OCI-LY1 (cell line): ENCODE data around the gene SLC4A5.
A peak's percentile ranks its signal among the peaks of the same experiment; 100 is the strongest.

Experiments used
- H2AFZ ChIP-seq: fragments of 200-600 bp; sonication (generic), shearing (Covaris generic); 2 replicates; pipeline ENCODE4 v1.6.0; 2014; ENCODE audit warnings: antibody characterized with exemption, mild to moderate bottlenecking, low read length
- H3F3A ChIP-seq: fragments of 200-600 bp; sonication (generic), shearing (Covaris generic); 2 replicates; pipeline ENCODE4 v1.6.0; 2014; ENCODE audit warnings: mild to moderate bottlenecking, antibody characterized with exemption, low read length, moderate library complexity; ENCODE audit not compliant: insufficient read depth
- H3K27ac ChIP-seq: fragments of 200-600 bp; sonication (generic); 2 replicates; pipeline ENCODE4 v1.5.1; 2014; ENCODE audit warnings: low read length, mixed run types, mild to moderate bottlenecking, low read depth; ENCODE audit not compliant: poor library complexity, severe bottlenecking
- H3K27me3 ChIP-seq: fragments of 200-600 bp; sonication (generic); 2 replicates; pipeline ENCODE4 v1.6.0; 2014; ENCODE audit warnings: antibody characterized with exemption, mild to moderate bottlenecking, low read length, moderate library complexity; ENCODE audit not compliant: insufficient read depth
- H3K36me3 ChIP-seq: fragments of 200-600 bp; sonication (generic); 2 replicates; pipeline ENCODE4 v1.6.1; 2014; ENCODE audit warnings: mild to moderate bottlenecking, antibody characterized with exemption, low read length, moderate library complexity, mixed read lengths; ENCODE audit not compliant: insufficient read depth
- H3K4me1 ChIP-seq: fragments of 200-600 bp; sonication (generic); 2 replicates; pipeline ENCODE4 v1.5.1; 2014; ENCODE audit warnings: mild to moderate bottlenecking, low read length, moderate library complexity; ENCODE audit not compliant: insufficient read depth, severe bottlenecking
- H3K4me2 ChIP-seq: fragments of 200-600 bp; sonication (generic), shearing (Covaris generic); 2 replicates; pipeline ENCODE4 v1.6.1; 2014; ENCODE audit warnings: low read length
- H3K4me3 ChIP-seq: fragments of 200-600 bp; sonication (generic); 2 replicates; pipeline ENCODE4 v1.5.1; 2014; ENCODE audit warnings: low read length, low read depth, mild to moderate bottlenecking, mixed read lengths; ENCODE audit not compliant: poor library complexity, severe bottlenecking
- H3K79me2 ChIP-seq: fragments of 200-600 bp; shearing (Covaris generic); 2 replicates; pipeline ENCODE4 v1.6.1; 2016; ENCODE audit warnings: mixed run types, low read length, mixed read lengths; ENCODE audit not compliant: insufficient read depth
- H3K9ac ChIP-seq: fragments of 200-600 bp; sonication (generic), shearing (Covaris generic); 2 replicates; pipeline ENCODE4 v1.6.1; 2014; ENCODE audit warnings: mild to moderate bottlenecking, low read length, mixed read lengths
- H3K9me2 ChIP-seq: fragments of 200-600 bp; sonication (generic), shearing (Covaris generic); 2 replicates; pipeline ENCODE4 v1.6.1; 2014; ENCODE audit warnings: low read depth, mild to moderate bottlenecking, low read length, mixed read lengths
- H3K9me3 ChIP-seq: fragments of 200-600 bp; shearing (Covaris generic); 2 replicates; pipeline ENCODE4 v1.6.1; 2014; ENCODE audit warnings: low read length, mixed read lengths
- H4K20me1 ChIP-seq: fragments of 200-600 bp; sonication (generic), shearing (Covaris generic); 2 replicates; pipeline ENCODE4 v1.6.0; 2016; ENCODE audit warnings: mild to moderate bottlenecking, low read length; ENCODE audit not compliant: insufficient read depth
- EZH2 ChIP-seq: fragments of 200-600 bp; sonication (generic), shearing (Covaris generic); IDR thresholded peaks from 2 replicates; pipeline ENCODE4 v1.8.0; 2017; ENCODE audit warnings: borderline replicate concordance, mixed run types, mild to moderate bottlenecking, antibody characterized with exemption, low read length, moderate library complexity, mixed read lengths
- TF ChIP-seq, protein P1 (sequence below): fragments of 200-600 bp; sonication (generic), shearing (Covaris generic); IDR thresholded peaks from 2 replicates; pipeline ENCODE4 v1.5.1; 2017; ENCODE audit warnings: mild to moderate bottlenecking, antibody characterized with exemption, low read length, moderate library complexity, mixed read lengths

Gene SLC4A5

GRCh38 chr2:74183878-74184277, 159.3 kb downstream of the SLC4A5 start:
- Histone ChIP-seq H3K36me3 (no peaks in the 10 kb centered on the region), H3K4me2 (no peak overlapping the region), H3K9me3 (no peaks in the 10 kb centered on the region), H4K20me1 (no peaks in the 10 kb centered on the region), H3K79me2 (no peaks in the 10 kb centered on the region), H3F3A (peaks cover 12% of the 10 kb centered on the region; the same call in 1 of the 2 replicates), H3K27ac (peak overlapping the region; percentile 74), H3K9me2 (no peaks in the 10 kb centered on the region), H3K4me1 (peaks cover 65% of the 10 kb centered on the region), H3K27me3 (no peaks in the 10 kb centered on the region), H3K9ac (no peak overlapping the region; the same call in 1 of the 2 replicates), H3K4me3 (no peak overlapping the region), H2AFZ (no peak overlapping the region)
- TF ChIP-seq, protein P1, sequence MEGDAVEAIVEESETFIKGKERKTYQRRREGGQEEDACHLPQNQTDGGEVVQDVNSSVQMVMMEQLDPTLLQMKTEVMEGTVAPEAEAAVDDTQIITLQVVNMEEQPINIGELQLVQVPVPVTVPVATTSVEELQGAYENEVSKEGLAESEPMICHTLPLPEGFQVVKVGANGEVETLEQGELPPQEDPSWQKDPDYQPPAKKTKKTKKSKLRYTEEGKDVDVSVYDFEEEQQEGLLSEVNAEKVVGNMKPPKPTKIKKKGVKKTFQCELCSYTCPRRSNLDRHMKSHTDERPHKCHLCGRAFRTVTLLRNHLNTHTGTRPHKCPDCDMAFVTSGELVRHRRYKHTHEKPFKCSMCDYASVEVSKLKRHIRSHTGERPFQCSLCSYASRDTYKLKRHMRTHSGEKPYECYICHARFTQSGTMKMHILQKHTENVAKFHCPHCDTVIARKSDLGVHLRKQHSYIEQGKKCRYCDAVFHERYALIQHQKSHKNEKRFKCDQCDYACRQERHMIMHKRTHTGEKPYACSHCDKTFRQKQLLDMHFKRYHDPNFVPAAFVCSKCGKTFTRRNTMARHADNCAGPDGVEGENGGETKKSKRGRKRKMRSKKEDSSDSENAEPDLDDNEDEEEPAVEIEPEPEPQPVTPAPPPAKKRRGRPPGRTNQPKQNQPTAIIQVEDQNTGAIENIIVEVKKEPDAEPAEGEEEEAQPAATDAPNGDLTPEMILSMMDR: no peak
- TF ChIP-seq EZH2: no peak

- Histone ChIP-seq H3K9ac (peak overlapping the region; percentile 53; the same call in 1 of the 2 replicates), H3K27ac (peak overlapping the region; percentile 95), H4K20me1 (no peaks in the 10 kb centered on the region), H3K36me3 (peaks cover 6% of the 10 kb centered on the region), H3K4me3 (peak overlapping the region; percentile 38), H3F3A (peaks cover 12% of the 10 kb centered on the region; the same call in 1 of the 2 replicates), H3K4me2 (peak overlapping the region; percentile 54), H3K9me3 (no peaks in the 10 kb centered on the region), H3K9me2 (no peaks in the 10 kb centered on the region), H3K79me2 (peaks cover 15% of the 10 kb centered on the region), H2AFZ (peak overlapping the region; percentile 81), H3K4me1 (peaks cover 63% of the 10 kb centered on the region), H3K27me3 (no peaks in the 10 kb centered on the region)
- TF ChIP-seq EZH2: no peak
- TF ChIP-seq, protein P1: no peak
Observed at GRCh38 chr2:74181739-74182138, 161.5 kb downstream of the SLC4A5 start.

- H3K4me2 ChIP-seq: peak overlapping the region; percentile 45
- no peaks in the 10 kb centered on the region for H3K27me3 ChIP-seq
- H3K9me3 ChIP-seq: no peaks in the 10 kb centered on the region
- no peak overlapping the region for H2AFZ ChIP-seq
- no peaks in the 10 kb centered on the region for H4K20me1 ChIP-seq
- no peak for TF ChIP-seq EZH2
- TF ChIP-seq, protein P1: peak; percentile 38
- H3K4me3 ChIP-seq: peak overlapping the region; percentile 70
- peaks cover 31% of the 10 kb centered on the region for H3K36me3 ChIP-seq
- H3K9me2 ChIP-seq: no peaks in the 10 kb centered on the region
- H3K79me2 ChIP-seq: peaks cover 39% of the 10 kb centered on the region
- peaks cover 46% of the 10 kb centered on the region for H3K4me1 ChIP-seq
- peak overlapping the region; percentile 81 for H3K27ac ChIP-seq
- peak overlapping the region; percentile 13; the same call in 1 of the 2 replicates for H3K9ac ChIP-seq
- peaks cover 12% of the 10 kb centered on the region; the same call in 1 of the 2 replicates for H3F3A ChIP-seq
Observed at GRCh38 chr2:74179063-74179865, 164.0 kb downstream of the SLC4A5 start.
